GM21576 (cell line): Measurements from ENCODE around the gene PPP2R2C.

Experiments
- ATAC-seq: cut with Tn5 transposase; IDR thresholded peaks from one replicate; pipeline ENCODE4 v1.9.1; 2021; ENCODE audit warnings: mild to moderate bottlenecking, moderate library complexity; ENCODE audit not compliant: unreplicated experiment

The PPP2R2C gene

DNA sequence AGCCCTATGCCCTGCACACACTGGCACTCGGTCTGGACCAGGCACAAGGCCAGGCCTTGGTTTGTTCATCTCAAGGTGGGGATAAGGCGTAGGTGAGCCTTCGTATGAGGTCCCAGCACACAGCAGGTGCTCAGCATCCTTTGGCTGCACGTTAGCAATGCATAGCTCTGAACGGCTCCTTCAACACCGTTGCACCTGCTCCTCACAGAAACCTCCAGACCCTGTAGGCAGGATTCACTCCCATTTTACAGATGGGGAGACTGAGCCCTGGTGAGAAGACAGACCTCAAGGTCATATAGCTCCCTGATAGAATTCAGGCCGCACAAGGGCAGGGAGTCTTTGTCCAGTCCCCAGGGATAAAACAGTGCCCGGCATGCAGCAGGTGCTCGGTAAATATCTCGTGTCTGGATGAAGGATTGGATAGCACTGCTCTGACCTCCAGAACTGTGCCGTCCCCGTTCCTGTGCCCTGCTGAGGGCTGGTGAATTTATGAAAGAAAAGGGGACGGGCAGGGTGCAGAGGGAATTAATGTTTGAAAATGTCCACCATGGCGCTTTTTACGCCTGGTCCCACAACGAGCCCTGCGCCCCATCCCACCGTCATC, 2.4 kb downstream of the PPP2R2C start:
- no peak for ATAC-seq

- no peak for ATAC-seq
Observed at GRCh38 chr4:6469144-6469543, 3.3 kb downstream of the PPP2R2C start.

DNA sequence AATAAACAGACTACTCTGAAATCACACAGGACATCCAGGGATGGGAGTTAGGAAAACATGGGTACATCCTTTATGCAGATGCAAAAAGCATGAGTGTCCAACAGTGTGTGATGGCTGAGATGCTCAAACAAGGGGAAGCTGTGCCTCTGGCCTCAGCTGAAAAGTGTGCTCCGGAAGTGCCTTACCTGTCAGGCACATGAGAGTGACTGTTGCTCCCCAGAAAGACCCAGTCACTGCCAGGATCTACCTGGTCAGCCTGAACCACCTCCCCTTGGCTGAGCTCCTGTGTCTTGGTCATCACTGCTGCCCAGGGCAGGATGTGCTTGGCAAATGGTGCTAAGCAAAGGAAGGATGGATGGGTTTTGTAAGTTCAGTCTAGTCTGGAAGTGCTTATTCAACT, 4.0 kb downstream of the PPP2R2C start:
- no peak for ATAC-seq

DNA sequence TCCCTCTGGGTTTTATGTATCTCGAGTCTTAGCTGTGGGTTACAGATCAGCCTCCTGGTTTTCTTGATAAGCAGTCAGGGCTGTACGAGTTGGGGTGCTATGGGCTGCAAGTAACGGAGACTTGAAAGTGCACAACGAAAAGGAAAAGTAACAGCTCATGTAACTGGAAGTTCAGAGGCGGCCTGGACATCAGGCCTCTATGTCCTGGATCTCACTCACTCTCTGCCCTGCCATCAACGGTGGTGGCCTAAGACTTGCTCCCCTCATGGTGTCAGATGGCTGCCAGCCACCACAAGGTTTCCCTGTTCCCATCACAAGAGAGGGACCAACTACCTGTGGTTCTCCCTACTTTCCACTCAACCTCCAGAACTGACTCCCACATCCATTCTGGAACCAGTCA, 4.8 kb downstream of the PPP2R2C start:
- ATAC-seq = no peak

GRCh38 chr4:6466756-6467381, 5.5 kb downstream of the PPP2R2C start:
- ATAC-seq = no peak

DNA sequence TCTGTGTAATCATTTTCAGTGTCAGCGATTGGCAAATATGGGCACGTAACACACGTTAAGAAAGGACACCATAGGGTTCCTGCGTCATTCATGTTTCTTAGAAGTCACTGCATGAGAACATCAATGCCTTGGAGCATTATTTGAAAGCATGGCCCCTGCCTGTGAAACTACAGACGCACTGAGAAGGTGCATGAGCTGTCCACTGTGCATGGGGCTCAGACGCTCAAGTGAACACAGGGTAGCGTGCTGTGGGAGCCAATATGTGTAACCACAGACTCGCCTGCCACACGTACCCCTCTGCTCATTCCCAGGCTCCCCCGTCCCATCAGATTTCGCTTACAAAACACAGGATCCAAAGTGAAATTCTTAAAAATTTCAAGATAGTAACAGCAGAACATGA, 6.5 kb downstream of the PPP2R2C start:
- no peak for ATAC-seq

GRCh38 chr4:6464842-6465588, 7.4 kb downstream of the PPP2R2C start:
- no peak for ATAC-seq

GRCh38 chr4:6463311-6464289, 8.8 kb downstream of the PPP2R2C start:
- ATAC-seq = no peak

DNA sequence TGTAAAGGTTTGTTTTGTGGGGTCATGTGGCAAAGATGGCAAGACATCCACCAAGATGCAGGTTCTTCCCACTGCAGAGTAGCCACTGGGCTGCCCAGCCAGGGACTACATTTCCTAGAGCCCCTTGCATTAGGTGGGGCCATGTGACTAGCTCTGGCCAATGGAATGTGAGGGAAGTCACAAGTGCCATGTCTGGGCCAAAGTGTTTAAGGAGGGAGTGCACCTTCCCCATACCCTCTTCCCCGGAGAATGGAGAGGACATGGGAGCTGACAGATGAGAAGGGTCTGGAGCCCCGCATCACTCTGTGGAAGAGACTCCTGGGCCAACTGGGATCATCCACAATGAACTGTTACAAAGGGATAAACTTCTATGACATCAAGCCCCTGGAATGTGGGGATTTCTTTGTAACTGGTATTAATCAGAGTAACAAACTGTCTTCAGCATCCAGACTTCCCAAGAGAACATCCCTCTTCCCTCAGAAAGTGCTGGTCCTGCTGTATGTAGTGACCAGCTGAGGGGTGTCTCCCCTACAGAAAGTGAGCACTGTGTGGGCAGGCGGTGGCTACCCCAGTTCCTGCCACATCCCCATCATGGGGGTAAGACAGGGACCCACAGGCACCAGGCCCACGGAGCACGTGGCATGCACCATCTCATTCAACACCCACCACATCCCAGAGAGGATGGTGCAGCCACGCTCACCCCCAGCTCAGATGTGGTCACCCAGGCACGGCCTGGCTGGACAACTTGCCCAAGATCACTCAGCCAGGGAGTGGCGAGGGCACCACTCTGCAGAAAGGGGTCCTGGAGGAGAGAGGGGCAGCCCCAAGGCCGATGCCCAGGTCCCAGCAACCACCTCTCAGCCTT, 10.9 kb downstream of the PPP2R2C start:
- no peak for ATAC-seq

DNA sequence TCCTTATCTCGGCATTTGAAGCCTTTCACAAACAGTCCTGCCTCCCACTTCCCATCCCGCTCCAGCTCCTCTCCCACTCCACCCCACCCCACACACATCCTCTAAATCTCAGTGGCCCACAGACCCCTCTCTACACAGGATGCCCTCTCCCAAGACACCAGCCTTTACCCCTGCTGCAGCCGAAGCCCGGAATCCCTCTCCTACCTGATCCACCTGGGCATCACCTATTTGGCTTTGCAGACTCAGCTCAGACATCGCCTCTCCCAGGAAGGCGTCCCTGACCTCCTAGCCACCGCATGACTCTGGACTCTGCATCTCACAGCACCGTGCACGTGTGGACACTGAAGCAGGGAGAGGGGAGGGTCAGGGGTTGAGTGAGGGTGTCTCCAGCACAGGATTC, 11.5 kb downstream of the PPP2R2C start:
- ATAC-seq = no peak

GRCh38 chr4:6458528-6458927, 13.9 kb downstream of the PPP2R2C start:
- ATAC-seq = no peak

GRCh38 chr4:6456450-6456849, 16.0 kb downstream of the PPP2R2C start:
- ATAC-seq = no peak

DNA sequence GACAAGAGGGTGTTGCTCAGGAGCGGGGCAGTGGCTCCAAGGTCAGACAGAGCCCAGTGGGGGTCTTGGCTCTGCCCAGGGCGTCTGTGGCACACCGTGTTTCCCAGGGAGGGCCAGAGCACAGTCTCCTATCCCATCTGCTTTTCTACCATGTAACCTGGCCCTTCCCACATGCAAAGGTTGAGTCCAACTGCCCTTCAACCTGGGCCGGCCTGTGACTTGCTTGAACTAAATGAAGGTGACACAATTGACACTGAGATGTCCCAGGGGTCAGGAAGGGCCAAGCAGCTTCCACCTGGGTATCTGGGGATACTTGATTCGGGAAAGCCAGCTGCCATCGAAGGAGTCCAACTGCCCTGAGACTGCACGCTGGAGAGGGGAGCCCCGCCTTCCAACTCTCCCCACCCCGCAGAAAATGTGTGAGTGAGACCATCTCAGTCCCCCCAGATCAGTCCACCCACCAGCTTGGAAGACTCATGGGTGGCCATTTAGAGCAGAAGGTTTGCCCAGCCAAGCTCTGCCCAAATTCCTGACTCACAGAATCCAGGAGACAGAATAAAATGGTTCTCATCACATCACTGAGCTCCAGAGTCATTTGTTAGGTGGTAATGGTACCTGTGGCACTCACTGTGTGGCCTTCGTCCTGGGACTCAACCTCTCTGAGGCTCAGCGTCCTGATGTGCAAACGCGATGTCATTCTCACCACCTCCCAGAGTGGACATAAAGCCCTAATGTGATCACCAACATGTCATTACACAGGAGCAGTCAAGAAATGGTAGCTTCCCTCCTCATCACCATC, 18.1 kb downstream of the PPP2R2C start:
- ATAC-seq = no peak

GRCh38 chr4:6453688-6453990, 18.8 kb downstream of the PPP2R2C start:
- ATAC-seq = no peak

GRCh38 chr4:6452897-6453687, 19.3 kb downstream of the PPP2R2C start:
- no peak for ATAC-seq

DNA sequence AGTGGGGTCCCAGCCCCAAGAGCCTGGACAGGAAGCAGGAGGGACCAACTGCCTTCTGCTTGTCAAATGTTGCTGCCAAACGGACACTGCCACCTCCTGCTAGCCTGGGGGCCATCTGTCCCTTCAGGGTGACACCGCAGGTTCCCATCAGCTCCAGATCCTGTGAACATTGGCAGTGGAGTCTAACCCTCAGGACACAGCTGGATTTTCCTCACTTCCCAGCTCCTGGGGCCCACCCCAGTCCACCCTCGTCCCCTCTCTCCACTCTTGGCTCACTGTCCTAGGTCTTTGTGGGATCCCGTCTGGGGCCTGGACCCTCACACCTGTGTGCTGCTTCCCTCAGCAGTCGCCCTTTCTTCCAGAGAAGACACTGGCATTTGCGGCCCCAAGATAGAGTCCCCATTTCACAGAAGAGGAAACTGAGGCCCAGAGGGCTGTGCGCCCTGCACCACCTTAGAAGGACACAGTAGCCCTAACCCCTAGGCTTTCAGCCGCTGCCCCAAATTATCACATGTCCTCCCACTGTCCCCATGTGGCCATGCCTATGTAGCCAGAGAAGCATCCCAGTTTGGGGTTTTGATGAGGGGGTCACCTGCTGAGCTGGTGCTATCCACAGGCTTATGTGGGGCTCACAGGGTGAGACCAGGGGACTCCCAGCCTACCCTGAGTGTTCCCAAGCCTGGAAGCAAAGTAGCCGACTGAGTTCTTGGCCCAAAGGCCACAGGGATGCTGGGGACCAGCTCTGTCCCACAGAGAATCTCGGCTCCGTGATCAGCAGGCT, 20.1 kb downstream of the PPP2R2C start:
- ATAC-seq = no peak

DNA sequence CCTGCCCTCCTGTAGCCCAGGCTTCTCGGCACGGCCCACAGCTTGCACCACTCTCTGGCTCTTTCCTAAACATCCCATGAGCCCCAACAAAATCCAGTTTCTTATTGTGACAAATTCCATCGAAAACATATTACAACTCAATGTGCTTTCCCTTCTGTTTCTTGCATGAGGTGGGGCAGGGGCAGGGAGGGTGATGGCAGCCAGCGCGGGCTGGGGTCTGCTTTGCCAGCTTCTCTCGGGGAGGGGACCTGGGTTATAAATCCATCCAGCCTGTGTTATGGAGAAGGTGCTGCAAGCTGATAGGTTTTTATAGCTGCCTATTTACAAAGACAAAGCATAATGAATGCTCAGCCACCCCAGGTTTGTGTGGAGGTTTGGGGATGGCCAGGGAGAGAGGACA, 21.1 kb downstream of the PPP2R2C start:
- ATAC-seq = no peak

DNA sequence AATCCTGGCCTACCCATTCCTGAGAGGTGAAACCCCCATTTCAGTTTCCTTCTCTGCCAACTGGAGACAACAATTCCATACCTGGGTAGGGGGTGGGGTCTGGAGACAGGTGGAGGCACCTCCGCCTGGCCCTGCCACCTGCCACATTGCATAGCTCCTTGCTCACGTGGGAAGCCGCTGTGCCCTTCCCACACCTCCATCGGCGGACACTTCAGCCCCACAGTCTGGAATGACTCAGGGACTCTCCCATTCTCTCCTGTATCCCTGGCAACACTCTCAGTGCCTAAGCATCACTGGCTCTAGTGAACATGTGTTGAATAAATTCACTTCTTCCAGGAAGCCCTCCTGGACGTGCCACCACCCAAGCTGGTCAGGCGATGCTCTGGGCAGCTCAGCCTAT, 21.7 kb downstream of the PPP2R2C start:
- ATAC-seq = no peak
